Naive thymus-derived CD8-positive, alpha-beta T cell (primary cell): ENCODE data around the gene CDH23. TPM values are rescaled to one million over a fixed set of nuclear protein-coding genes. Genes with fewer than 3 reads are reported as not detected.

ENCODE experiments used
- ATAC-seq, 2 donors: fragments of 150-1000 bp; cut with Tn5 transposase in 1 of 2; sonication (Bioruptor Pico), chemical (Tn5 transposase) in 1 of 2; 1 replicate in 1 of 2; 2 replicates in 1 of 2; pipeline ENCODE4 v1.10.0; 2021; ENCODE audit warnings: mild to moderate bottlenecking in 2 of 2, moderate library complexity in 2 of 2
- POLR2A ChIA-PET: fragments of 350-600 bp; sonication (Branson Sonifier 250); formaldehyde crosslinking; loops from one replicate; lab custom pipeline; 2021; ENCODE audit warnings: antibody characterized with exemption; lab: Charles Lee
- DNase-seq, 10 donors: peaks; one replicate each; pipeline versions ENCODE4 v3.0.0 to v3.0.0-alpha.2; 2020 to 2022
- H3K27ac Mint-ChIP-seq, 10 donors: one replicate each; pipeline ENCODE4 v1.8.0; 2020 to 2022; ENCODE audit warnings: mild to moderate bottlenecking in 10 of 10, mixed read lengths in 10 of 10, moderate library complexity in 4 of 10, inconsistent platforms in 1 of 10
- H3K27me3 Mint-ChIP-seq, 5 donors: one replicate each; pipeline ENCODE4 v1.8.0; 2021 to 2022; ENCODE audit warnings: mixed read lengths in 5 of 5
- H3K36me3 Mint-ChIP-seq, 3 donors: one replicate each; pipeline ENCODE4 v1.8.0; 2020 to 2022; ENCODE audit warnings: mixed read lengths in 3 of 3, mild to moderate bottlenecking in 2 of 3, inconsistent platforms in 1 of 3
- H3K4me1 Mint-ChIP-seq, 4 donors: one replicate each; pipeline ENCODE4 v1.8.0; 2021 to 2022; ENCODE audit warnings: mixed read lengths in 4 of 4
- H3K4me3 Mint-ChIP-seq, 10 donors: one replicate each; pipeline ENCODE4 v1.8.0; 2020 to 2022; ENCODE audit warnings: mild to moderate bottlenecking in 10 of 10, mixed read lengths in 10 of 10, moderate library complexity in 6 of 10, inconsistent platforms in 1 of 10
- H3K9me3 Mint-ChIP-seq, 9 donors: one replicate each; pipeline ENCODE4 v1.8.0; 2020 to 2022; ENCODE audit warnings: mixed read lengths in 9 of 9, mild to moderate bottlenecking in 3 of 9, inconsistent platforms in 1 of 9, moderate library complexity in 1 of 9
- polyA plus RNA-seq, 3 donors: library from polyadenylated mRNA; unstranded; fragments of 300-500 nt; fragmentation: Illumina TruSeq; gene quantifications; one replicate each; pipeline ENCODE4 v1.2.3, GENCODE V29; 2021
- total RNA-seq, 8 experiments: library from RNA in 2 of 8; stranded (reverse) in 2 of 8; gene quantifications; one replicate each; pipeline ENCODE4 v1.2.3 and lab custom pipeline; 2021 to 2026

Gene CDH23
- total and polyA plus RNA-seq, 5 experiments from 2014 or later, result 0.82 to 10.2 (median 3.8) TPM

DNA sequence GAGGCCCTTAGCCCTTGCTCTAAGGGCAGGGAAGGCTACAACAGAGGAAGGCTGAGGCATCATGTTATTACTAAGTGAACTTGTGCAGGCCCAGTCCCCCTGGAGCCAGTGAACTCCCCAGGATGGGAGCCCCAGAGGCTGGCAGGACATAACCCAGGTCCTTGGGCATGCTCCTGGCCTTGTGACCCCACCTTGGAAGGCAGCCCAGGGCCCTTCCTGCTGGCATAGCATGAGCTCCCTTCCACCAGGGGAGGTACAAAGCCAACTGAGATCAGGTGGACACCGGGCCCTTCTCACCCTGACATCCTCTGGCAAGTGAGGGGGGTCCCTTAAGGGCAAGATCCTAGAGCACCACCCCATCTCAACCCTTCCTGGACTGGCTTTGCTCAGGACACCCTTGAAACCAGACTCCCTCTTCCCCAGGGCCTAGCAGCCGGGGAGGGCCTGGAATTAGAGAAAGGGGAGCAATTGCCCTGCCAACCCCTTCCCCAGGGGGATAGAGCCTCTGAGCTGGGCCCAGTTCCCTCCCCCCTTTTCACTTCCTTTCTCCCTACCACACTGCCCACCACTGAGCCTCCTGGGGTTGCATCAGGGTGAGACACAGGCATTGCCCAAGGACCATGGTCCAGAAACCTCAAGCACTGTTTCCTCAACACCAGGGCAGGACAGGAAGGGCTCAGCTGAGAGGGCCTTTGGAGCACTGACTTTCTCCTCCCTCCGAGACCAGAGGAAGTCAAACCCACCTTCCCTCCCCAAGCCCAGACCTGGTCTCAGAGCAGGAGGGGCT is 378.4 kb downstream of the CDH23 start:
- Mint-ChIP-seq H3K4me3 (peak overlapping the region; percentile 82 to 99 (median 94)), H3K36me3 (peaks cover 0 to 6% (median 5%) of the 10 kb centered on the region in 3 donors), H3K27me3 (no peaks in the 10 kb centered on the region), H3K27ac (peak overlapping the region; percentile 80 to 99 (median 93)), H3K9me3 (no peaks in the 10 kb centered on the region), H3K4me1 (peaks cover 29 to 74% (median 59%) of the 10 kb centered on the region in 4 donors)
- POLR2A ChIA-PET, result interaction anchor here (0.8 to 25.4 kb wide), 8 partner anchors 8 to 406 kb away, joined by 3 to 1679 read pairs (median 25); partner anchors contain the start of genes C10orf105 and PSAP
- ATAC-seq (no peak), DNase-seq (no peak)

DNA sequence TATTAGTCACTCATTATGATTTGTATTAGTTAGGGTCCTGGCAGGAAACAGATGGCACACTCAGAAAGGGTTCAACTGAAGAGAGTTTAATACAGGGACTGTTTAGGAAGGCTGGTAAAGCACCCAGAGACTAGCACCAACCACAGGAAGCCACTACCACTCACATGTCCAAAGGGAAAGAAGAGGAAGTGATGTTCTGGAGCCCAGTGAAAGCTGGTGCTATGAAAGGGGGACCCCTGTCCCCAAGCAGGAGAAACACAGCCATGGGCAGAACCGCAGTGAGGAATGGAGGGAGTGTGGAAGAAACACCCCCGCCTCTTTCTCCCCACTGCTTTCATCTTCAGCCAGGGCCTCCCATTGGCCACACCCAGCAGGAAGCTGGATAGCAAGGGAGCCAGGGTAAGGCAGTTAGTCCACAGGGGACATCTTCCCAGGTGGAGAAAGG is 379.8 kb downstream of the CDH23 start:
- Mint-ChIP-seq H3K27ac (peak overlapping the region in 7 of 10 donors; percentile 25 to 91 (median 74)), H3K27me3 (no peaks in the 10 kb centered on the region), H3K36me3 (peaks cover 0 to 3% (median 2%) of the 10 kb centered on the region in 3 donors), H3K4me3 (peak overlapping the region in 6 of 10 donors; percentile 8 to 93 (median 60)), H3K4me1 (peaks cover 28 to 66% (median 54%) of the 10 kb centered on the region in 4 donors), H3K9me3 (no peaks in the 10 kb centered on the region)
- ATAC-seq, result no peak
- no peak for DNase-seq
- POLR2A ChIA-PET, result interaction anchor here (0.6 to 25.4 kb wide), 4 partner anchors 10 to 75 kb away, joined by 5 to 1679 read pairs (median 100); partner anchors contain the start of gene C10orf105

DNA sequence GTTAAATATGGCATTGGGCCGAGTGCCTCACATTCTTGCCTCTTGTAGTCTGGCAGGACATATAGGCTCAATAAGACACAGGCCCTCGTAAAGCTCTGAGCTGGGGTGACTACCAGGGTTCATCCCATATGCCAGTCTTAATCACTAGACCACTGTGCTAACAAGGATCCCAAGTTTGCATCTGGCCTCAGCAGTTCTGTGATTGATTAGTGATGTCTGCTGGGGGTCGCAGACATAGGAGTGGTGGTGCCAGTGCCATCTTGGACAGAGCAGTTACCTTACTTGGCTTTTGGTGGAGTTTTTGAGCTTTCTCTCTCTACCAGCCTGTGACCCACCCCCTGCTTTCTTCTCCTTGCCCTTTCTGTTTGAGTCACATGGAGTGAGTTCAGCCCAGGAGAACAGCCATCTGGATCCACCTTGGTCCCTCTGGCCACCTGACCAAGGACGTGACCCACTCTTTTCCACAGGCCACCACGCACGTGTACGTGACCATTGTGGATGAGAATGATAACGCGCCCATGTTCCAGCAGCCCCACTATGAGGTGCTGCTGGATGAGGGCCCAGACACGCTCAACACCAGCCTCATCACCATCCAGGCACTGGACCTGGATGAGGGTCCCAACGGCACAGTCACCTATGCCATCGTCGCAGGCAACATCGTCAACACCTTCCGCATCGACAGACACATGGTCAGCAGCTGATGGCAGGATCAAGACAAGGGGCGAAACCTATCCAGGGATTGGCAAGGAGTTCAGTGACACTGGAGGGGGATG is 380.7 kb downstream of the CDH23 start:
- no peaks in the 10 kb centered on the region for H3K27me3 Mint-ChIP-seq
- no peaks in the 10 kb centered on the region for H3K36me3 Mint-ChIP-seq
- no peaks in the 10 kb centered on the region for H3K9me3 Mint-ChIP-seq
- POLR2A ChIA-PET, result interaction anchor here (2.4 to 25.4 kb wide), 3 partner anchors 11 to 76 kb away, joined by 6 to 1679 read pairs (median 194); partner anchors contain the start of gene C10orf105
- peak overlapping the region in 6 of 10 donors; percentile 3 to 91 (median 74) for H3K27ac Mint-ChIP-seq
- DNase-seq, result no peak
- peak overlapping the region in 2 of 10 donors; percentile 51 to 52 for H3K4me3 Mint-ChIP-seq
- peaks cover 23 to 57% (median 51%) of the 10 kb centered on the region in 4 donors for H3K4me1 Mint-ChIP-seq
- ATAC-seq, result no peak

GRCh38 chr10:71778071-71778825 is 381.5 kb downstream of the CDH23 start:
- peak overlapping the region in 2 of 10 donors; percentile 4 to 76 for H3K27ac Mint-ChIP-seq
- no peaks in the 10 kb centered on the region for H3K9me3 Mint-ChIP-seq
- H3K4me3 Mint-ChIP-seq, result no peak overlapping the region
- no peaks in the 10 kb centered on the region for H3K36me3 Mint-ChIP-seq
- POLR2A ChIA-PET, result interaction anchor here (25.4 kb wide), 1 partner anchor 39 kb away, joined by 1679 read pairs; the partner anchor contains the start of gene C10orf105
- peaks cover 26 to 65% (median 51%) of the 10 kb centered on the region in 4 donors for H3K4me1 Mint-ChIP-seq
- ATAC-seq (no peak), DNase-seq (no peak)
- H3K27me3 Mint-ChIP-seq, result no peaks in the 10 kb centered on the region

GRCh38 chr10:71779641-71780040 is 382.9 kb downstream of the CDH23 start:
- no peaks in the 10 kb centered on the region for H3K9me3 Mint-ChIP-seq
- peaks cover 28 to 60% (median 43%) of the 10 kb centered on the region in 4 donors for H3K4me1 Mint-ChIP-seq
- ATAC-seq (no peak), DNase-seq (no peak)
- H3K36me3 Mint-ChIP-seq, result no peaks in the 10 kb centered on the region
- H3K27me3 Mint-ChIP-seq, result no peaks in the 10 kb centered on the region
- H3K27ac Mint-ChIP-seq, result peak overlapping the region in 1 of 10 donors; percentile 53
- POLR2A ChIA-PET, result interaction anchor here (0.6 kb wide), 2 partner anchors 14 to 27 kb away, joined by 3 read pairs; no protein-coding TSS in a partner anchor
- no peak overlapping the region for H3K4me3 Mint-ChIP-seq

DNA sequence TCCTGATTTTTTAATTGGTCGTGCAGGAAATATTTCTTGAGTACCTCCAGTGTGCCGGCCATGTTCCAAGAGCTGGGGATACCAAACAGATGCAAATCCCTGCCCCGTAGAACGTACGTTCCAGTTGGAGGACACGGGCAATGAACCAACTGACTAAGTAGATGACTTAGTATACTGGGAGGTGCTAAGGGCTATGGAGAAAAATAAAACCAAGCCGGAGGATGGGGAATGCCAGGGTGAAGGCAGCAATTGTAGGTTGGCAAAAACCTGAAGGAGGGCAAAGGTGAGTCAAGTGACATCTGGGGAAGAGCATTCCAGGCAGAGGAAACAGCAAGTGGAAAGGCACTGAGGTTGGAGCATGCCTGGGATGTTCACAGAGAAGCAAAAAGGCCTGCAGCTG is 383.4 kb downstream of the CDH23 start:
- DNase-seq (no peak), ATAC-seq (no peak)
- H3K27me3 Mint-ChIP-seq, result no peaks in the 10 kb centered on the region
- no peaks in the 10 kb centered on the region for H3K9me3 Mint-ChIP-seq
- POLR2A ChIA-PET, result interaction anchor here (0.6 kb wide), 1 partner anchor 14 kb away, joined by 3 read pairs; no protein-coding TSS in a partner anchor
- no peaks in the 10 kb centered on the region for H3K36me3 Mint-ChIP-seq
- no peak overlapping the region for H3K4me3 Mint-ChIP-seq
- peak overlapping the region in 3 of 10 donors; percentile 20 to 57 (median 39) for H3K27ac Mint-ChIP-seq
- peaks cover 28 to 55% (median 38%) of the 10 kb centered on the region in 4 donors for H3K4me1 Mint-ChIP-seq

- H3K9me3 Mint-ChIP-seq, result no peaks in the 10 kb centered on the region
- H3K27me3 Mint-ChIP-seq, result no peaks in the 10 kb centered on the region
- DNase-seq (no peak), ATAC-seq (no peak)
- H3K4me1 Mint-ChIP-seq, result peaks cover 26 to 49% (median 33%) of the 10 kb centered on the region in 4 donors
- H3K4me3 Mint-ChIP-seq, result peak overlapping the region in 1 of 10 donors; percentile 15
- H3K27ac Mint-ChIP-seq, result peak overlapping the region in 4 of 10 donors; percentile 19 to 57 (median 25)
- POLR2A ChIA-PET, result no interaction called here
- no peaks in the 10 kb centered on the region for H3K36me3 Mint-ChIP-seq
Observed at GRCh38 chr10:71780719-71781118, 384.0 kb downstream of the CDH23 start.

DNA sequence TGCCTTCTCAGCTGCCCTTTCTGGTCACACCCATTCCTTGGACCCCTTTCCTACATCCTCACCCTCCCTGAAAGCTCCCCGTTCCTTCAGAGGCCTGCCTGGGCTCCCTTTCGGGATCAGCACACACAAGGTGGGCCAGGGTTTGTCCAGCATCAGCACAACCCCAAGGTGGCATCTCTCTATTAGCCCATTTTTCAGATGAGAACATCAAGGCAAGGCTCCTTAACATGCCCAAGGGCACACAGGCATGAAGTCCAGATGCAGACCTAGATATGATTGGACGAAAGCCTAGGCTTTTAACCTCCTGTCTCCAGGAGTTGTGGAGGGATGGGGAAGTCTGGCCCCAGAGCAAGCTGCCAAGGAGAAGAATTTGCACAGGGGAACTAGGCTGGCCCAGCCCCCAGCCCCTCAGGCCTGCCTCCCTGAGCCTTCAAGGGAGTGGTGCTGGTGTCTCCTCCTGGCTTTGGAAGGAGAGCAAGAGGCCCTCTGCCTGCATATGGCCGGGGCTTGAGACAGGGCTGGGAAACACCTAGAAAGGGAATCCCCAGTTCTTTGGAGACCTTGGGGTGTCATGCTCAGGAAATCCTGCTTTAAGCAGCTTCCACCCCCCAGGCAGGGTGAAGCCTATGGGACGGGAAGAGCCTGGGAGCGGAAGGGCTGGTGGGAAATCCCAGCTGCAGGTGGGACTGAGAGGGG is 385.6 kb downstream of the CDH23 start:
- H3K36me3 Mint-ChIP-seq, result no peaks in the 10 kb centered on the region
- H3K27ac Mint-ChIP-seq, result peak overlapping the region in 1 of 10 donors; percentile 74

GRCh38 chr10:71782917-71783490 is 386.3 kb downstream of the CDH23 start:
- POLR2A ChIA-PET, result interaction anchor here (1.5 to 2.4 kb wide), 2 partner anchors 10 to 31 kb away, joined by 5 to 13 read pairs; partner anchors contain the start of gene VSIR
- peak overlapping the region in 4 of 10 donors; percentile 21 to 74 (median 28) for H3K27ac Mint-ChIP-seq
- H3K4me3 Mint-ChIP-seq, result peak overlapping the region in 1 of 10 donors; percentile 11
- no peaks in the 10 kb centered on the region for H3K9me3 Mint-ChIP-seq
- DNase-seq (no peak), ATAC-seq (no peak)
- H3K36me3 Mint-ChIP-seq, result no peaks in the 10 kb centered on the region
- H3K27me3 Mint-ChIP-seq, result no peaks in the 10 kb centered on the region
- H3K4me1 Mint-ChIP-seq, result peaks cover 11 to 34% (median 18%) of the 10 kb centered on the region in 4 donors

More for the DNA sequence above, 385.6 kb downstream of the CDH23 start:
- no peaks in the 10 kb centered on the region for H3K27me3 Mint-ChIP-seq
- no peaks in the 10 kb centered on the region for H3K9me3 Mint-ChIP-seq
- POLR2A ChIA-PET, result interaction anchor here (1.2 to 2.4 kb wide), 2 partner anchors 10 to 55 kb away, joined by 3 to 13 read pairs; partner anchors contain the start of gene VSIR
- ATAC-seq (no peak), DNase-seq (no peak)
- H3K4me1 Mint-ChIP-seq, result peaks cover 14 to 38% (median 20%) of the 10 kb centered on the region in 4 donors
- H3K4me3 Mint-ChIP-seq, result no peak overlapping the region

DNA sequence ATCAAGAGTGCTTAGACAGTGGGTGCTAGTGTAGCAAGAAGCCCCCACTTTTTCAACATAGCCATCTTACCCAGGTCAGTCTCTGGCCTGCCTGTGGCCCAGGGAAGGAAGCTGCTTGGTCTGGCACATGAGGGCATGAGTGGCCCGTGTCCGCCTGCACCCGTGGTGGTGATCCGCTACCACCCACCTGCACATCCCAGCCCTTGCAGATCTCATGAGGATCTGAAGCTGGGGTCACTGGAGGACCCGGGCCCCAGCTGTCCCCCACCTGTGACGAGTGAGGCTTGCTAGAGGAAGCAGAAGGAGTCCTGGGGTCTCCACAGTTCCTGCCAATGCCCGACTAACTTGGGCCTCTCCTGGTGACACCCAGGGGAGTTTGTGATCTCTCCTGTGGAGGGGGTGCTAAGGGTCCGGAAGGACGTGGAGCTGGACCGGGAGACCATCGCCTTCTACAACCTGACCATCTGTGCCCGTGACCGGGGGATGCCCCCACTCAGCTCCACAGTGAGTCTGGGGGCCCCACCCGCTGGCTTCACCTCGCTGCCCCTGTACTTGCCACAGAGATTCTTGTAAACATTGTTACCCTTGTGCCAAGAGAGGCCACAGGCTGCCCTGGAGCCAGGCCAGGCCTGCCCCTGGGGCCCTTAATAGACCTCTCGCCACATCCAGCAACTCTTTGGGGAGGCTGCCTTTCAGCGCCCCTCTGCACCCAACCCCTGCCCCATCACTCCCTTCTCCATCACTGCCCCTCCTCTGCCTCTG is 387.4 kb downstream of the CDH23 start:
- Mint-ChIP-seq H3K27ac (no peak overlapping the region), H3K36me3 (peaks cover 0 to 2% (median 0%) of the 10 kb centered on the region in 3 donors), H3K27me3 (no peaks in the 10 kb centered on the region), H3K4me1 (peaks cover 11 to 31% (median 16%) of the 10 kb centered on the region in 4 donors), H3K9me3 (no peaks in the 10 kb centered on the region), H3K4me3 (no peak overlapping the region)
- no peak for DNase-seq
- no peak for ATAC-seq
- POLR2A ChIA-PET, result interaction anchor here (1.5 to 2.4 kb wide), 2 partner anchors 11 to 32 kb away, joined by 5 to 13 read pairs; partner anchors contain the start of gene VSIR
